Thymus (tissue), 14 donors: Measurements from ENCODE around the gene GPC6. TPM values are rescaled to one million over a fixed set of nuclear protein-coding genes. Genes with fewer than 3 reads are reported as not detected.
A peak's percentile ranks its signal among the peaks of the same experiment; 100 is the strongest.

Experiments
- DNase-seq, 9 donors: peaks; one replicate each; pipeline ENCODE4 v3.0.0-alpha.2; 2013; ENCODE audit warnings: low spot score in 9 of 9, low read depth in 6 of 9, missing footprints in 1 of 9
- H3K27ac ChIP-seq, 2 donors: one replicate each; pipeline ENCODE4 v1.5.1; 2013; ENCODE audit warnings: control low read depth in 1 of 2, low read depth in 1 of 2, low read length in 1 of 2, mild to moderate bottlenecking in 1 of 2, moderate library complexity in 1 of 2
- H3K27me3 ChIP-seq, 2 donors: one replicate each; pipeline ENCODE4 v1.5.1; 2013; ENCODE audit warnings: low read length in 1 of 2; ENCODE audit not compliant: control insufficient read depth in 2 of 2, insufficient read depth in 1 of 2
- H3K36me3 ChIP-seq, 2 donors: one replicate each; pipeline ENCODE4 v1.5.1; 2013; ENCODE audit warnings: low read length in 1 of 2, mild to moderate bottlenecking in 1 of 2, moderate library complexity in 1 of 2; ENCODE audit not compliant: control insufficient read depth in 2 of 2, insufficient read depth in 2 of 2
- H3K4me1 ChIP-seq, 2 donors: one replicate each; pipeline ENCODE4 v1.5.1; 2013; ENCODE audit warnings: low read length in 2 of 2; ENCODE audit not compliant: control insufficient read depth in 2 of 2, insufficient read depth in 2 of 2
- H3K4me3 ChIP-seq, 2 donors: one replicate each; pipeline ENCODE4 v1.5.1; 2013; ENCODE audit warnings: low read length in 2 of 2, control low read depth in 1 of 2, mild to moderate bottlenecking in 1 of 2
- H3K9me3 ChIP-seq, 2 donors: one replicate each; pipeline ENCODE4 v1.5.1; 2013; ENCODE audit warnings: low read length in 1 of 2, mild to moderate bottlenecking in 1 of 2; ENCODE audit not compliant: control insufficient read depth in 2 of 2, insufficient read depth in 1 of 2
- WGBS: extraction: QIAGEN DNeasy Blood & Tissue Kit; methylation state at CpG from one replicate; pipeline ENCODE4 v1.1.7; 2013; 5-methylcytosine and 5-hydroxymethylcytosine counted together
- long read RNA-seq, 10 donors: transcript quantifications; one replicate each; lab custom pipeline, GENCODE V29; 2026
- polyA plus RNA-seq: library from polyadenylated mRNA; stranded (reverse); fragments of 200-250 nt; gene quantifications from one replicate; pipeline ENCODE4 v1.2.3, GENCODE V29; 2013
- total RNA-seq: library from RNA; stranded (reverse); fragments of 120-200 nt; gene quantifications from one replicate; pipeline ENCODE4 v1.2.4, GENCODE V29; 2013
- donor health status: healthy.

The GPC6 gene
- total RNA-seq (6.9 TPM), polyA plus RNA-seq (1.1 TPM)
- long read RNA-seq, donor 1: 0 reads
- long read RNA-seq, donor 2: 0 reads
- long read RNA-seq, donor 3, transcript GPC6-202 (5 exons, 792 nt): major isoform, 6 of 6 reads
- long read RNA-seq, donor 3, partial matches to known transcripts: 0 of 6 reads
- long read RNA-seq, donor 3, other reads (novel, unspliced or antisense): 0 of 6 reads
- long read RNA-seq, donor 4, partial matches to known transcripts: 0 of 1 reads
- long read RNA-seq, donor 4, other reads (novel, unspliced or antisense): 0 of 1 reads
- long read RNA-seq, donor 5, partial matches to known transcripts: 0 of 4 reads
- long read RNA-seq, donor 5, other reads (novel, unspliced or antisense): 0 of 4 reads
- long read RNA-seq, donor 6, partial matches to known transcripts: 0 of 1 reads
- long read RNA-seq, donor 6, other reads (novel, unspliced or antisense): 0 of 1 reads
- long read RNA-seq, donor 7, partial matches to known transcripts: 0 of 3 reads
- long read RNA-seq, donor 7, other reads (novel, unspliced or antisense): 0 of 3 reads
- long read RNA-seq, donor 8, partial matches to known transcripts: 0 of 1 reads
- long read RNA-seq, donor 8, other reads (novel, unspliced or antisense): 0 of 1 reads
- long read RNA-seq, donor 9, partial matches to known transcripts: 0 of 1 reads
- long read RNA-seq, donor 9, other reads (novel, unspliced or antisense): 0 of 1 reads
- long read RNA-seq, donor 10: 0 reads

DNA sequence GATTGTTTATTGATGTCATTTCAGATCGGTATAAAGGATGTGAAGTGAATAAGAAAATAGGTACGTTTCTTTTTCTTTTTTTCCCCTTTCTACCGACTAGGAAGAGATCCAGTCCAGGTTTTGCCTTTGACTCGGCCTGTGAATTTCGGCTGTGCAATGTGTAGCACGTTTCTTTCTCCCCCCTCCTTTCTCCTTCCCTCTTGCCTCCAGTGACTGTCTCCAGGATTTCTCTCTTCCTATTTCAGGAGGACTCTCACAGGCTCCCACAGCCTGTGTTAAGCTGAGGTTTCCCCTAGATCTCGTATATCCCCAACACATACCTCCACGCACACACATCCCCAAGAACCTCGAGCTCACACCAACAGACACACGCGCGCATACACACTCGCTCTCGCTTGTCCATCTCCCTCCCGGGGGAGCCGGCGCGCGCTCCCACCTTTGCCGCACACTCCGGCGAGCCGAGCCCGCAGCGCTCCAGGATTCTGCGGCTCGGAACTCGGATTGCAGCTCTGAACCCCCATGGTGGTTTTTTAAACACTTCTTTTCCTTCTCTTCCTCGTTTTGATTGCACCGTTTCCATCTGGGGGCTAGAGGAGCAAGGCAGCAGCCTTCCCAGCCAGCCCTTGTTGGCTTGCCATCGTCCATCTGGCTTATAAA, at the start of gene GPC6:
GPC6 (plus strand) TSS at position 185 of the 657 bp plus-strand sequence.
- peak within 1 kb of the TSS; percentile 27 to 40 for H3K4me3 ChIP-seq
- WGBS: 2% methylated on average over 31 of the region's 31 CpGs
- peak in 4 of 9 donors; percentile 2 to 67 (median 33) for DNase-seq
- H3K27ac ChIP-seq: peak within 1 kb of the TSS; percentile 20 to 64
- no peaks in the 10 kb centered on the region for H3K4me1 ChIP-seq
- H3K36me3 ChIP-seq: no peaks in the 10 kb centered on the region
- peaks cover 13 to 38% of the 10 kb centered on the region in 2 donors for H3K27me3 ChIP-seq
- H3K9me3 ChIP-seq: peaks cover 0 to 4% of the 10 kb centered on the region in 2 donors

DNA sequence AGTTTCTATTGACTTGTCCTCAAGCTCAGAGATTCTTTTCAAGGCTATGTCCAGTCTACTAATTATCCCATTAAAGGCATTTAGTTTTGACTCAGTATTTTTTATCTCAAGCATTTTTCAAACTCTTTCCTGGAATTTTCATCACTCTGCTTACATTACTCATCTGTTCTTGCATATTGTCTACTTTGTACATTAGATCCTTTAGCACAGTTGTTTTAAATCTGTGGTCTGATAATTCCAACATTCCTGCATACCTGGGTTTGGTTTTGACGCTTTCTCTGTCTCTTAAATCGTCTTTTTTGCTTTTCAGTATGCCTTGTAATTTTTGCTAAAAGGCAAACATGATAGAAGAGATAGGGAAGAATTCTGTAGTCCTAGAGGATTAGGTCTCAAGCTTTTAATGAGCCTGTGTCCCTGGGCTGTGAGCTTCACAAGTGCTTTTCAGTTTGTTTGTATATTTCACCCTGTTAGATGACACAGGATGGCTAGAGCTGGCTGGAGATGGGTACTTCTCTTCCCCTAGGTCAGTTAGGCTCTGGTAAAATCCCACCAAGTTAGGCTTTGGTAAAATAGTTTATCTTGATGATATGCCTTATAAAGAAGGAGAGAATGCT, 46.1 kb upstream of the GPC6 start:
- no peaks in the 10 kb centered on the region for H3K36me3 ChIP-seq
- no peak overlapping the region for H3K4me3 ChIP-seq
- no peak for DNase-seq
- H3K27ac ChIP-seq: no peak overlapping the region
- no peaks in the 10 kb centered on the region for H3K9me3 ChIP-seq
- H3K27me3 ChIP-seq: no peaks in the 10 kb centered on the region
- no peaks in the 10 kb centered on the region for H3K4me1 ChIP-seq
- WGBS: 31% methylated on average over 2 of the region's 2 CpGs

DNA sequence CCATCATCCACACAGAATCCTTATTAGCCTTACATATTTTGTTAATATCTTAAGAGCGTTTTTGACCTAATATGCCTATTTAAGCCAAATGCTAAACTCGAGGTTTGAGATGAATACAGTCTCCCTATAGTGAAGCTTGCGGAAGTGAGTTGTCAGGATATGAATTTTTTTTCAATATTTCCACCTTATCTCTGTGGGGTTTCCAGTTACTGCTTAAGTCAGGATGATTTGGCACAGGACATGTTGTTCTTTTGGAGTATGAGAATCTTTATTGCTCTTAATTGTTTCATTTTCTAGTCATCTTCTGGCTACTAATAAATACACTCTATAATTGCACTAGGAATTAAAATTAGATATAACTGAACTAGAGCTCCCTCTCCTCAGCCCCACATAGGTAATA, 44.2 kb upstream of the GPC6 start:
- Histone ChIP-seq H3K27ac (no peak overlapping the region), H3K36me3 (no peaks in the 10 kb centered on the region), H3K9me3 (no peaks in the 10 kb centered on the region), H3K4me1 (no peaks in the 10 kb centered on the region), H3K4me3 (no peak overlapping the region), H3K27me3 (no peaks in the 10 kb centered on the region)
- WGBS: 94% methylated on average over 3 of the region's 3 CpGs
- no peak for DNase-seq

DNA sequence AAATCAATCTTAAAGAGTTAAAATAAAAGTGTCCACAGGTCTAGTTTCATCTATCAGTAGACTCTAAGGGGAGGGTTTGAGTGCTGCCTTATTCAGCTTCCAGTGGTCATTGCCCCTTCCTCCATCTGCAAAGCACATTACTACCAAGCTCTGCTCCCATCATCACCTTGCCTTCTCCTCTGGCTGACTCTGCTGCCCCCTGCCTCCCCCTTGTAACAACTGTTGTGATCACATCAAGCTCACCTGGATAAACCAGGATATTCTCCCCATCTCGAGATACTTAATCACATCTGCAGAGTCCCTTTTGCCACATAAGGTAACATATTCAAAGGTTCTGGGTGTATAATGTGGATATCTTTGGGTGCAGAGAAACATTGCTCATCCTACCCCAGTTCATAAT, 43.3 kb upstream of the GPC6 start:
- H3K36me3 ChIP-seq: no peaks in the 10 kb centered on the region
- no peak for DNase-seq
- no peaks in the 10 kb centered on the region for H3K27me3 ChIP-seq
- no peaks in the 10 kb centered on the region for H3K9me3 ChIP-seq
- no peak overlapping the region for H3K27ac ChIP-seq
- WGBS: 85% methylated on average over 1 of the region's 1 CpG
- no peaks in the 10 kb centered on the region for H3K4me1 ChIP-seq
- no peak overlapping the region for H3K4me3 ChIP-seq

DNA sequence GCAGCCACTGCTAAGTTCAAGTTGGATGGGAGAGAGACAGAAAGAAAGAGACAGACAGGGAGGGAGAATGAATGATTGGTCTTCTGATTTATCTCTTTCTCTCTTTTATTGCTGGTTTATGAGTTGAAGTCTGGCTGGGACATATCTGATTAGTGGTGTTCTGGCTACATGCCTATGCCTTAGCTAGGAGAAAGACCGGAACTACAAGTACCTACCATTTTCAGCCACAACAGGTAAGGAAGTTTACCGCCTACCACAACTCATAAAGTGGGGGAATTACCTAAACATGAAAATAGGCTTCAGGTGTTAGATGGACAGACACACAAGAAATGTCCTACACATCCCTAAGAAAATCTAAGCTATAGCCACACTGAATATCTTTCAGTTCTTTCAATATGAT, 36.6 kb upstream of the GPC6 start:
- no peak for DNase-seq
- no peak overlapping the region for H3K4me3 ChIP-seq
- no peaks in the 10 kb centered on the region for H3K27me3 ChIP-seq
- no peak overlapping the region for H3K27ac ChIP-seq
- 94% methylated on average over 2 of the region's 2 CpGs for WGBS
- H3K4me1 ChIP-seq: no peaks in the 10 kb centered on the region
- no peaks in the 10 kb centered on the region for H3K36me3 ChIP-seq
- H3K9me3 ChIP-seq: peaks cover 0 to 8% of the 10 kb centered on the region in 2 donors

DNA sequence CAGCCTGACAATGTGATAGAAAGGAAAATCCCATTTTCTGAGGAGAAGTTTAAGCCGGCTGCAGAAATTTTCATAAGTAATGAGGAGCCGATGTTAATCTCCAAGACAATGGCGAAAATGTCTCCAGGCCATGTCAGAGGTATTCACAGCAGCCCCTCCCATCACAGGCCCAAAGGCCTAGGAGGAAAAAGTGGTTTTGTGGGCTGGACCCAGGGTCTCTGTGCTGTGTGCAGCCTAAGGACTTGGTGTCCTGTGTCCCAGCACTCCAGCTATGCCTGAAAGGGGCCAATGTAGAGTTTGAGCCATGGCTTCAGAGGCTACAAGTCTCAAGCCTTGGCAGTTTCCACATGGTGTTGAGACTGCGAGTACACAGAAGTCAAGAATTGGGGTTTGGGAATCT, 32.9 kb upstream of the GPC6 start:
- DNase-seq: no peak
- H3K27me3 ChIP-seq: no peaks in the 10 kb centered on the region
- no peaks in the 10 kb centered on the region for H3K36me3 ChIP-seq
- H3K4me3 ChIP-seq: no peak overlapping the region
- 94% methylated on average over 4 of the region's 4 CpGs for WGBS
- H3K9me3 ChIP-seq: peaks cover 0 to 12% of the 10 kb centered on the region in 2 donors
- no peaks in the 10 kb centered on the region for H3K4me1 ChIP-seq
- no peak overlapping the region for H3K27ac ChIP-seq

DNA sequence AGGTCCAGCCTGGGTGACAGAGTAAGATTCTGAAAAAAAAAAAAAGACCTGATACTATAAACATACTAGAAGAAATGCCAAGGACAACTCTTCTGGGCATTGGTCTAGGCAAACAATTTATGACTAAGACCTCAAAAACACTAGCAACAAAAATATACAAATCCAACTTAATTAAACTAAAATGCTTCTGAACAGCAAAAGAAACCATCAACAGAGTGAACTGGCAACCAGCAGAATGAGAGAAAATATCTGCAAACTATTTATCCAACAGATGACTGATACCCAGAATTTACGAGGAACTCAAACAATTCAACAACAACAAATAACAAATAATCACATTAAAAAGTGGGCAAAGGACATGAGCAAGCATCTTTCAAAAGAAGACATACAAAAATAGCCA, 26.8 kb upstream of the GPC6 start:
- no peak for DNase-seq
- no peaks in the 10 kb centered on the region for H3K27me3 ChIP-seq
- no peak overlapping the region for H3K27ac ChIP-seq
- peaks cover 0 to 4% of the 10 kb centered on the region in 2 donors for H3K9me3 ChIP-seq
- no peak overlapping the region for H3K4me3 ChIP-seq
- no peaks in the 10 kb centered on the region for H3K4me1 ChIP-seq
- H3K36me3 ChIP-seq: no peaks in the 10 kb centered on the region
- WGBS: 96% methylated on average over 1 of the region's 1 CpG

DNA sequence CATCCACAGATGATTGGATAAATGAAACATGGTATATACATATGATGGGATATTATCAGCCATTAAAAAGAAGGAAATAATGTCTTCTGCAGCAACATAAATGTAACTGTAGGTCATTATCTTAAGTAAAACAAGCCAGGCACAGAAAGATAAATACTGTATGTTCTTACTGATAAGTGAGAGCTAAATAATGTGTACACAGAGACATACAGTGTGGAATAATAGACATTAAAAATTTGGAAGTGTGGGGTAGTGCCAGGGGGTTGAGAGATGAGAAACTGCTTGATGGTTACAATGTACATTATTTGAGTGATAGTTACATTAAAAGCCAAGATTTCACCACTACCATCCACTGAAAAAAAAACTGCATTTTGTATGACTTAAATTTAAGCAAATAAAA, 26.0 kb upstream of the GPC6 start:
- Histone ChIP-seq H3K36me3 (no peaks in the 10 kb centered on the region), H3K27ac (no peak overlapping the region), H3K27me3 (no peaks in the 10 kb centered on the region), H3K9me3 (peaks cover 0 to 4% of the 10 kb centered on the region in 2 donors), H3K4me3 (no peak overlapping the region), H3K4me1 (no peaks in the 10 kb centered on the region)
- no peak for DNase-seq
